GM12875 (cell line): ENCODE data around the gene SF3B6.

ENCODE experiments used
- H3K4me3 ChIP-seq: one replicate; pipeline ENCODE4 v1.5.1; 2011; ENCODE audit warnings: low read depth, low read length, control low read depth
- CTCF ChIP-seq: IDR thresholded peaks from 2 replicates; pipeline ENCODE4 v1.5.1; 2011; ENCODE audit warnings: low read depth, mild to moderate bottlenecking, control low read depth, inconsistent platforms, low read length, moderate library complexity, borderline replicate concordance; ENCODE audit not compliant: insufficient read depth

Gene SF3B6

DNA sequence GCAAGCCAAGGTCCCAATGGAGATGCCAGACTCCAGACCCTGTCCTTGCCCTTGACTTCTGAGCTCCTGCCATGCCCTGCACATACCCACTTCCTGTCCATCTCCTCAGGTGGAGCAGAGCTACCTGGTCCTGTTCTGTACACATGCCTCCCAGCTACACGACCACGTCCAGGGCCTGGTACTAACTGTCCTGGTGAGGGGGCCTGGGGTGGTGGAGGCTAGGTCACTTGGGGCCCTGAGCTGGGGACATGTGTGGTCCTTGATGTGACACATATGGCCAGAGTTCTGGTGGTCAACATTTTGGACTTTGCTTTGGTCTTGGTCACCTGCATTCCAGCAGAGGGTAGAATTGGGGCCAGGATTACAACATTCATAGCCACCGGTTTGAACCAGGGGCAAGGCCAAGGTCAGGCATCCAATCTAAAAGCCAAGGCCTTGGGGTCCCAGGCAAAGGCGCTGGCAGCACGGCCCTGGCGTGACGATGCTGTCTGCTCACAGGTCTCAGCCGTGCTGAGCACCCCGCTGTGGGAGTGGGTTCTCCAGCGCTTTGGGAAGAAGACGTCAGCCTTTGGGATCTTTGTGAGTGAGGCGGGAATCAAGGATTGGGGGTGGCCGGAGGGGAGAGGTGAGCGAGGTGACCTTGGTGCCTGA is 53.7 kb downstream of the SF3B6 start:
- no peak for TF ChIP-seq CTCF

DNA sequence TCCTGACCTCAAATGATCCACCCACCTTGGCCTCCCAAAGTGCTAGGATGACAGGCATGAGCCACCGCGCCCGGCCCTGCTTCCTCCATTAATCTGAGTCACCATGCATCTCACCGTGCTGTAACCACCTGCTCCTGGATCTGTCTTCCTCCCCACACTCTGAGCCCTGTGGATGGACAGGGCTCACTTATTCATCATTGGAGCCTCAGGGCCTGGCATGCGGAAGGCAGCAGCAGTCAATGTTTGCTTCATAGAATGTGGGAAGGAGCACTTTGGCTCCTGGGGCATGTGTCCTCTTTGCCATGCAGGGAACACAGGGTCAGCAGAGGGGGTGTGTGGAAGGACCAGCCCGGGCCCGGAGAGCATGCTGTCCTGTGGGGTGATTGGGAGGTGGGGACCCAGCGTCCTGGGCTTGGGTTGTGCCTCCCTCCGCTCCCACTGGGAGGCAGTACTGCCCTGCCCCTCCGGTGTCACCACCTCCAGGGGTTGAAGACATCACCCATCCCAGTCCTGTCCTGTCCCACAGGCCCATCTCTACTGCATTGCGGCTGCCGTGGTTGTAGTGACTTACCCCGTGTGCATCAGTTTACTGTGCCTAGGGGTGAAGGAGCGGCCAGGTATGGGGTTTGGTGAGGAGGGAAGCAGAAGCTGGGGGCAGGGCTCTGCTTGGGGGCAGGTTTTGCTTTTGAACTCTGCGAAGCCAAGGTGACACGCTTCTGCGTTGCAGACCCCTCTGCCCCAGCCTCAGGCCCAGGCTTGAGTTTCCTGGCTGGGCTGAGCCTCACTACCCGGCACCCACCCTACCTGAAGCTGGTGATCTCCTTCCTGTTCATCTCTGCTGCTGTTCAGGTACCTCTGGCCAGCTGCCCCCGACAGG is 54.8 kb downstream of the SF3B6 start:
- no peak overlapping the region for H3K4me3 ChIP-seq
- TF ChIP-seq CTCF, result peak; percentile 63

More for the DNA sequence above, 53.7 kb downstream of the SF3B6 start:
- H3K4me3 ChIP-seq, result no peak overlapping the region

DNA sequence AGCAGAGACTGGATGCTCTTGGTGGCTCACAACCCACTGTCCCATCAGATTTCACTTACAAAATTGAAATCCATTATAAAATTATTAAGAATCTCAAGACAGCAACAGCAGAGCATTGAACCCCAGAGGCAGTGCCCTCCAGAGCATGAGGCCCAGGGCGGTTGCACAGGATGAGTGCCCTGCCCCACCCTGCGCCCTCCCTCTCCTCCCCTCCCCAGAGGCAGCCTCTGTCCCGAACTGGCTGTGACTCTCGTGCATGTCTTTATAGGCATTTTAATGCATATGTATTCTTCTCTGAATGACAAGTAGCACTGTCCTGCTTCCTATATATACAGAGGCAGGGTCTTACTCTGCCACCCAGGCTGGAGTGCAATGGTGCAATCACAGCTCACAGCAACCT is 55.9 kb downstream of the SF3B6 start:
- no peak for TF ChIP-seq CTCF
- no peak overlapping the region for H3K4me3 ChIP-seq

- no peak for TF ChIP-seq CTCF
- no peak overlapping the region for H3K4me3 ChIP-seq
Observed at GRCh38 chr2:24019729-24020128, 56.4 kb downstream of the SF3B6 start.

DNA sequence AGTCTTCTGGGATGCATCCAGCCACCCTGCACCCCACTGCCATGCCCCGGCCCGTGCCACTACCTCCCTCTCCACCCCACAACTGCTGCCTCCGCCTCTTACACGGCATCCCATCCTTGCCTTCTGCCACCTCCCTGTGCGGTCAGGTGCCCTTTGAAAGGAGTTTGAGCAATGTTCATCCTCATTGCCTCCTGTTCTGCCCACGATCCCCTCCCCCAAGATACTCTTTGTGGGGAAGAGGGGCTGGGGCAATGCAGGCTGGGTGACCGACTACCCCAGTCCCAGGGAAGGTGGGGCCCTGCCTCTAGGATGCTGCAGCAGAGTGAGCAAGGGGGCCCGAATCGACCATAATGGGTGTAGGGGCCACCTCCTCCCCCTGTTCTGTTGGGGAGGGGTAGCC is 57.9 kb downstream of the SF3B6 start:
- no peak for TF ChIP-seq CTCF
- no peak overlapping the region for H3K4me3 ChIP-seq

DNA sequence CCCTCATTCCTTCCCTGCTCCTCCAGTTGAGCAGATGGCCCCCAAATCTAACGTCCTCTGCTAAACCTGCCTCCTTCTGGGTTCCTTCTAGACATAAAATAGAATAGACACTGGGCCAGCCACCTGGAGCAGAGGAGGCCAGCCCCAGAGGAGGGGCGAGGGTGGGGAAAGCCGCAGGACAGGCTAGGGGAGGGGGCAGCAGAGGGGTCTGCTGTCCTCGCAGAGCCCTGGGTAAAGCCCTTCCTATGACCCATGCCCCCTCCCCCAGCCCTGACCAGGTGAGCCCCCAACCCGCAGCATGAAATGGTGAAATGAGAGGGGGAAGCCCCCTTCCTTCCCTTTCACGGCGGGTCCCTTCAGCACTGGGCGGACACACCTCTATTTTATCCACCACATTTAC is 58.4 kb downstream of the SF3B6 start:
- no peak overlapping the region for H3K4me3 ChIP-seq
- TF ChIP-seq CTCF, result no peak
